ENCODE data around the gene TEX13D.
A peak's percentile ranks its signal among the peaks of the same experiment; 100 is the strongest.

TEX13D gene

DNA sequence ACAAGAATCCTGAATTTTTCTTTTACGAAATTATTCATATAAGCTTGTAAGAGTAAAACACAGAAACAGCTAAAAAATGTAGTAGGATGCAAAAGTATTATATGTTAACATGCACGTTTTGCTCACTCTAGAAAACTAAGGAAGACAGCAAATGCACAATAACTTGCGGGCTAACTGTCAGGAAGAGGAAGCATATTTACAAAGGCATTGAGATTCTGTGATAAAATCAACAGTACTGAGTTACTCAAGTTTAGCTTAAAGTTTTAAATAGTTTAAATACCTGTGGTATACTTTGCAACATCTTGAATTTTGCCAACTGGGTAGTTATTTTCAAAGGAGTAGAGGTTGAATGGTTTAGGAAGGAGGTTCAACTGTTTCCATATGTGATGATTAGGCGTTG, 50.9 kb downstream of the TEX13D start:
- peaks cover 62% of the 10 kb centered on the region for H3K36me3 Mint-ChIP-seq

DNA sequence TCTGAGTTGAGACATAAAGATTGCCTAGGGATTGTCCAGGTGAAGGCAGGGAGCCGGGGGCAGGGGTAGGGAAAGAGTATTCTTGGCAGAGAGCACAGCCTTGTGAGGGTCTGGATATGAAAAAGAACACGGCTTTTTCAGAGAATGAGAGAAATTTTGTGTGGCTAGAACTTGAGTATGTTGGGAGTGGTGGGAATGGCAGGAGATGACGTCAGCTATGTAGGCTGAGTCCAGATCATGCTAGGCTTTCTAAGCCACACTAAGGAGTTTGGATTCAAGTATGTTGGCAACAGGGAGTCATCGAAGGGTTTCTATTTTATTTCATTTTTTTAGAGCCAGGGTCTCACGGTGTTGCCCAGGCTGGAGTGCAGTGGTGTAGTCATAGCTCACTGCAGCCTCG, 53.9 kb downstream of the TEX13D start:
- DNase-seq (ENCODE audit: low spot score in 2 of 2) (no peak), ATAC-seq (no peak)
- Mint-ChIP-seq H3K4me1 (peaks cover 5% of the 10 kb centered on the region), H3K4me3 (no peak overlapping the region), H3K36me3 (peaks cover 56% of the 10 kb centered on the region), H3K9me3 (no peaks in the 10 kb centered on the region), H3K27ac (peak overlapping the region; percentile 77)

More for the DNA sequence above, 50.9 kb downstream of the TEX13D start:
- ATAC-seq, result no peak
- Mint-ChIP-seq H3K4me1 (peaks cover 4% of the 10 kb centered on the region), H3K27ac (no peak overlapping the region), H3K9me3 (no peaks in the 10 kb centered on the region), H3K4me3 (no peak overlapping the region)
- DNase-seq (ENCODE audit: low spot score in 2 of 2), result no peak
